Neural cell (in vitro differentiated cells): ENCODE results near the gene C22orf39. TPM values are rescaled to one million over a fixed set of nuclear protein-coding genes. Genes with fewer than 3 reads are reported as not detected.

Source experiments
- H2AFZ ChIP-seq: fragments of 200-600, 300-800 bp; sonication (generic), shearing (Covaris generic); 2 replicates; pipeline ENCODE4 v1.6.0; 2014; ENCODE audit warnings: low read depth, mild to moderate bottlenecking, antibody characterized with exemption, low read length, moderate library complexity
- H3F3A ChIP-seq: fragments of 200-600 bp; shearing (Covaris generic); 2 replicates; pipeline ENCODE4 v1.6.1; 2016; ENCODE audit warnings: mild to moderate bottlenecking, moderate library complexity, mixed read lengths, antibody characterized with exemption, low read length; ENCODE audit not compliant: insufficient read depth, poor library complexity, severe bottlenecking
- H3K27ac ChIP-seq: fragments of 200-600, 300-800 bp; sonication (generic), shearing (Covaris generic); 2 replicates; pipeline ENCODE4 v1.5.1; 2014; ENCODE audit warnings: mild to moderate bottlenecking, low read length, moderate library complexity
- H3K27me3 ChIP-seq: fragments of 300-800, 200-600 bp; sonication (generic), shearing (Covaris generic); 2 replicates; pipeline ENCODE4 v1.6.0; 2014; ENCODE audit warnings: mild to moderate bottlenecking, low read depth, low read length, moderate library complexity; ENCODE audit not compliant: insufficient read depth
- H3K36me3 ChIP-seq: fragments of 300-800, 200-600 bp; sonication (generic), shearing (Covaris generic); 2 replicates; pipeline ENCODE4 v1.5.1; 2014; ENCODE audit warnings: mild to moderate bottlenecking, antibody characterized with exemption, low read length, moderate library complexity; ENCODE audit not compliant: insufficient read depth
- H3K4me2 ChIP-seq: fragments of 300-800, 200-600 bp; sonication (generic), shearing (Covaris generic); 2 replicates; pipeline ENCODE4 v1.6.0; 2014; ENCODE audit warnings: mild to moderate bottlenecking, low read length
- H3K4me3 ChIP-seq: fragments of 300-800, 200-600 bp; sonication (generic), shearing (Covaris generic); 2 replicates; pipeline ENCODE4 v1.5.1; 2014; ENCODE audit warnings: mild to moderate bottlenecking, low read length, moderate library complexity
- H3K79me2 ChIP-seq: fragments of 200-600 bp; shearing (Covaris generic); replicated peaks from 2 replicates; pipeline ENCODE4 v1.6.0; 2014; ENCODE audit warnings: mild to moderate bottlenecking, low read length, moderate library complexity; ENCODE audit not compliant: insufficient read depth
- H3K9ac ChIP-seq: fragments of 300-800, 200-600 bp; sonication (generic), shearing (Covaris generic); 2 replicates; pipeline ENCODE4 v1.6.1; 2016; ENCODE audit warnings: mild to moderate bottlenecking, low read length, mixed read lengths
- H3K9me2 ChIP-seq: fragments of 200-600 bp; shearing (Covaris generic); 2 replicates; pipeline ENCODE4 v1.6.1; 2016; ENCODE audit warnings: mild to moderate bottlenecking, low read length, mixed read lengths; ENCODE audit not compliant: insufficient read depth
- H3K9me3 ChIP-seq: fragments of 200-600, 300-800 bp; sonication (generic), shearing (Covaris generic); 2 replicates; pipeline ENCODE4 v1.6.1; 2016; ENCODE audit warnings: mild to moderate bottlenecking, mixed run types, low read length, moderate library complexity, mixed read lengths
- H4K20me1 ChIP-seq: fragments of 200-600 bp; shearing (Covaris generic); 2 replicates; pipeline ENCODE4 v1.6.1; 2016; ENCODE audit warnings: mild to moderate bottlenecking, mixed run types; ENCODE audit not compliant: insufficient read depth
- EP300 ChIP-seq: fragments of 450-650 bp; conservative IDR thresholded peaks from 2 replicates; pipeline ENCODE4 v1.6.1; 2014; ENCODE audit warnings: antibody characterized with exemption, mild to moderate bottlenecking, moderate library complexity; ENCODE audit not compliant: poor library complexity, severe bottlenecking
- EZH2 ChIP-seq: fragments of 200-600, 300-800 bp; shearing (Covaris generic), sonication (generic); IDR thresholded peaks from 2 replicates; pipeline ENCODE4 v1.6.1; 2014; ENCODE audit warnings: antibody characterized with exemption, low read length, borderline replicate concordance, mild to moderate bottlenecking; ENCODE audit not compliant: insufficient read depth, poor library complexity, severe bottlenecking
- MXI1 ChIP-seq: fragments of 450-650 bp; conservative IDR thresholded peaks from 2 replicates; pipeline ENCODE4 v1.6.1; 2014; ENCODE audit warnings: antibody characterized with exemption, mild to moderate bottlenecking; ENCODE audit not compliant: poor library complexity, severe bottlenecking
- POLR2AphosphoS5 ChIP-seq: IDR thresholded peaks from 2 replicates; pipeline ENCODE4 v1.6.1; 2012
- RAD21 ChIP-seq: fragments of 450-650 bp; conservative IDR thresholded peaks from 2 replicates; pipeline ENCODE4 v1.6.1; 2014; ENCODE audit warnings: antibody characterized with exemption, mild to moderate bottlenecking, moderate library complexity
- SMC3 ChIP-seq: fragments of 450-650 bp; conservative IDR thresholded peaks from 2 replicates; pipeline ENCODE4 v1.6.1; 2014; ENCODE audit warnings: antibody characterized with exemption, mild to moderate bottlenecking, moderate library complexity; ENCODE audit not compliant: poor library complexity
- TAF1 ChIP-seq: IDR thresholded peaks from 2 replicates; pipeline ENCODE4 v1.6.1; 2012; ENCODE audit warnings: low read depth
- polyA plus RNA-seq: library from polyadenylated mRNA; depleted of rRNA; stranded (reverse); fragments of >200 nt; gene quantifications from 2 replicates; pipeline ENCODE4 v1.2.3, GENCODE V29; 2014
- TF ChIP-seq, protein P1 (sequence below): IDR thresholded peaks from 2 replicates; pipeline ENCODE4 v1.6.1; 2012; ENCODE audit warnings: borderline replicate concordance
- TF ChIP-seq, protein P2 (sequence below): fragments of 450-650 bp; IDR thresholded peaks from 2 replicates; pipeline ENCODE4 v1.5.1; 2014; ENCODE audit warnings: antibody characterized with exemption, mild to moderate bottlenecking, moderate library complexity; ENCODE audit not compliant: poor library complexity, severe bottlenecking

C22orf39 gene
- polyA plus RNA-seq, 1 donor from 2014 or later, result 94.9 TPM

- no peaks in the 10 kb centered on the region for H3K36me3 ChIP-seq
- H3K9me2 ChIP-seq, result no peaks in the 10 kb centered on the region
- H4K20me1 ChIP-seq, result no peaks in the 10 kb centered on the region
- H3K9me3 ChIP-seq, result no peaks in the 10 kb centered on the region
- no peak overlapping the region for H3K9ac ChIP-seq
- no peaks in the 10 kb centered on the region for H3K27me3 ChIP-seq
- H3K4me3 ChIP-seq, result no peak overlapping the region
- no peak overlapping the region for H3K4me2 ChIP-seq
- no peaks in the 10 kb centered on the region for H3K79me2 ChIP-seq
- no peaks in the 10 kb centered on the region for H3F3A ChIP-seq
- no peak overlapping the region for H2AFZ ChIP-seq
- no peak overlapping the region for H3K27ac ChIP-seq
- TF ChIP-seq EZH2 (no peak), SMC3 (no peak), EP300 (no peak), TAF1 (no peak), MXI1 (no peak), RAD21 (no peak), POLR2AphosphoS5 (no peak)
- TF ChIP-seq, protein P1, sequence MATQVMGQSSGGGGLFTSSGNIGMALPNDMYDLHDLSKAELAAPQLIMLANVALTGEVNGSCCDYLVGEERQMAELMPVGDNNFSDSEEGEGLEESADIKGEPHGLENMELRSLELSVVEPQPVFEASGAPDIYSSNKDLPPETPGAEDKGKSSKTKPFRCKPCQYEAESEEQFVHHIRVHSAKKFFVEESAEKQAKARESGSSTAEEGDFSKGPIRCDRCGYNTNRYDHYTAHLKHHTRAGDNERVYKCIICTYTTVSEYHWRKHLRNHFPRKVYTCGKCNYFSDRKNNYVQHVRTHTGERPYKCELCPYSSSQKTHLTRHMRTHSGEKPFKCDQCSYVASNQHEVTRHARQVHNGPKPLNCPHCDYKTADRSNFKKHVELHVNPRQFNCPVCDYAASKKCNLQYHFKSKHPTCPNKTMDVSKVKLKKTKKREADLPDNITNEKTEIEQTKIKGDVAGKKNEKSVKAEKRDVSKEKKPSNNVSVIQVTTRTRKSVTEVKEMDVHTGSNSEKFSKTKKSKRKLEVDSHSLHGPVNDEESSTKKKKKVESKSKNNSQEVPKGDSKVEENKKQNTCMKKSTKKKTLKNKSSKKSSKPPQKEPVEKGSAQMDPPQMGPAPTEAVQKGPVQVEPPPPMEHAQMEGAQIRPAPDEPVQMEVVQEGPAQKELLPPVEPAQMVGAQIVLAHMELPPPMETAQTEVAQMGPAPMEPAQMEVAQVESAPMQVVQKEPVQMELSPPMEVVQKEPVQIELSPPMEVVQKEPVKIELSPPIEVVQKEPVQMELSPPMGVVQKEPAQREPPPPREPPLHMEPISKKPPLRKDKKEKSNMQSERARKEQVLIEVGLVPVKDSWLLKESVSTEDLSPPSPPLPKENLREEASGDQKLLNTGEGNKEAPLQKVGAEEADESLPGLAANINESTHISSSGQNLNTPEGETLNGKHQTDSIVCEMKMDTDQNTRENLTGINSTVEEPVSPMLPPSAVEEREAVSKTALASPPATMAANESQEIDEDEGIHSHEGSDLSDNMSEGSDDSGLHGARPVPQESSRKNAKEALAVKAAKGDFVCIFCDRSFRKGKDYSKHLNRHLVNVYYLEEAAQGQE, result no peak
- TF ChIP-seq, protein P2, sequence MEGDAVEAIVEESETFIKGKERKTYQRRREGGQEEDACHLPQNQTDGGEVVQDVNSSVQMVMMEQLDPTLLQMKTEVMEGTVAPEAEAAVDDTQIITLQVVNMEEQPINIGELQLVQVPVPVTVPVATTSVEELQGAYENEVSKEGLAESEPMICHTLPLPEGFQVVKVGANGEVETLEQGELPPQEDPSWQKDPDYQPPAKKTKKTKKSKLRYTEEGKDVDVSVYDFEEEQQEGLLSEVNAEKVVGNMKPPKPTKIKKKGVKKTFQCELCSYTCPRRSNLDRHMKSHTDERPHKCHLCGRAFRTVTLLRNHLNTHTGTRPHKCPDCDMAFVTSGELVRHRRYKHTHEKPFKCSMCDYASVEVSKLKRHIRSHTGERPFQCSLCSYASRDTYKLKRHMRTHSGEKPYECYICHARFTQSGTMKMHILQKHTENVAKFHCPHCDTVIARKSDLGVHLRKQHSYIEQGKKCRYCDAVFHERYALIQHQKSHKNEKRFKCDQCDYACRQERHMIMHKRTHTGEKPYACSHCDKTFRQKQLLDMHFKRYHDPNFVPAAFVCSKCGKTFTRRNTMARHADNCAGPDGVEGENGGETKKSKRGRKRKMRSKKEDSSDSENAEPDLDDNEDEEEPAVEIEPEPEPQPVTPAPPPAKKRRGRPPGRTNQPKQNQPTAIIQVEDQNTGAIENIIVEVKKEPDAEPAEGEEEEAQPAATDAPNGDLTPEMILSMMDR, result no peak
Observed at GRCh38 chr22:19464975-19465374, 17.5 kb upstream of the C22orf39 start.

DNA sequence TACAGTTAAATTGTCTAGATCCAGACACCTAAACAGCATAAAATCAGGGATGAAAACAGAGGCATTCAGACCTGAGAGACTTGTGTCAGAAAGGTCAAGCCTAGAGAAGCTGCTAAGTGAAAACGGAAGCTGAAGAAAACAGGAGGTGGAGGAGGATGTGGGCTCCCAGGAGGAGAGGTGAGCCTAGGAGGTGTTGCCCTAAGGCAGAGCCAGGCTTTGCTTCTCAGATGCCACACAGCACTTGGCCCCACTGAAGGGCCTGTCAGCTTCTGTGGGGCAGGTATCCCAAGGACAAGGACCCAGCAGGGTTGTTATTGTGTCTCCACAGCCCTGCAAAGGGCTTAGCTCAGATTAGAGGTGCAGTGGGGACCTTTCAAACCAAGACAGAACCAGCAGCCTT is 17.0 kb upstream of the C22orf39 start:
- H3K4me2 ChIP-seq, result no peak overlapping the region
- H3K27me3 ChIP-seq, result no peaks in the 10 kb centered on the region
- H3K36me3 ChIP-seq, result no peaks in the 10 kb centered on the region
- no peaks in the 10 kb centered on the region for H3K79me2 ChIP-seq
- TF ChIP-seq MXI1, result no peak
- no peak for TF ChIP-seq SMC3
- TF ChIP-seq, protein P1, result no peak
- no peak for TF ChIP-seq POLR2AphosphoS5
- TF ChIP-seq, protein P2, result no peak
- no peak for TF ChIP-seq RAD21
- TF ChIP-seq EZH2, result no peak
- TF ChIP-seq TAF1, result no peak
- TF ChIP-seq EP300, result no peak
- H3K9ac ChIP-seq, result no peak overlapping the region
- no peaks in the 10 kb centered on the region for H3K9me3 ChIP-seq
- no peak overlapping the region for H2AFZ ChIP-seq
- H4K20me1 ChIP-seq, result no peaks in the 10 kb centered on the region
- no peak overlapping the region for H3K27ac ChIP-seq
- H3K9me2 ChIP-seq, result no peaks in the 10 kb centered on the region
- H3K4me3 ChIP-seq, result no peak overlapping the region
- H3F3A ChIP-seq, result no peaks in the 10 kb centered on the region
